Naive thymus-derived CD4-positive, alpha-beta T cell (primary cell): Measurements from ENCODE around the gene C16orf46. TPM values are rescaled to one million over a fixed set of nuclear protein-coding genes. Genes with fewer than 3 reads are reported as not detected.
"Not testable (repeated sequence)": the region's sequence is repeated elsewhere in the genome, so short reads cannot be mapped to it uniquely, and the experiment has no call there.

Experiments used
- ATAC-seq: fragments of 150-1000 bp; cut with Tn5 transposase; 2 replicates; pipeline ENCODE4 v1.10.0; 2021; ENCODE audit warnings: mild to moderate bottlenecking, moderate library complexity
- CTCF ChIA-PET: fragments of 350-600 bp; sonication (Branson Sonifier 250); formaldehyde crosslinking; loops from one replicate; lab custom pipeline; 2021; ENCODE audit warnings: antibody characterized with exemption; lab: Charles Lee
- POLR2A ChIA-PET: fragments of 350-600 bp; sonication (Branson Sonifier 250); formaldehyde crosslinking; loops from one replicate; lab custom pipeline; 2021; ENCODE audit warnings: antibody characterized with exemption, inconsistent platforms; lab: Charles Lee
- DNase-seq, 9 donors: peaks; one replicate each; pipeline versions ENCODE4 v3.0.0 to v3.0.0-alpha.2; 2020 to 2022; ENCODE audit warnings: mixed read lengths in 1 of 9
- H3K27ac ChIP-seq: one replicate; pipeline ENCODE4 v1.7.0; 2013; ENCODE audit warnings: mild to moderate bottlenecking, low read depth, low read length, moderate library complexity
- H3K27me3 ChIP-seq, 2 donors: one replicate each; pipeline ENCODE4 v1.7.0; 2013; ENCODE audit warnings: low read length in 2 of 2, mild to moderate bottlenecking in 2 of 2, moderate library complexity in 2 of 2; ENCODE audit not compliant: control insufficient read depth in 2 of 2, insufficient read depth in 2 of 2
- H3K36me3 ChIP-seq, 3 experiments: 1 replicate in 2 of 3; 2 replicates in 1 of 3; pipeline ENCODE4 v1.7.0; 2013; ENCODE audit warnings: low read length in 3 of 3, mild to moderate bottlenecking in 3 of 3, moderate library complexity in 1 of 3; ENCODE audit not compliant: insufficient read depth in 3 of 3, control insufficient read depth in 2 of 3
- H3K4me1 ChIP-seq, 2 donors: one replicate each; pipeline ENCODE4 v1.7.0; 2013; ENCODE audit warnings: low read length in 2 of 2, mild to moderate bottlenecking in 2 of 2, moderate library complexity in 1 of 2; ENCODE audit not compliant: control insufficient read depth in 2 of 2, insufficient read depth in 2 of 2
- H3K4me3 ChIP-seq: 2 replicates; pipeline ENCODE4 v1.7.0; 2013; ENCODE audit warnings: mild to moderate bottlenecking, low read length
- H3K9me3 ChIP-seq, 3 experiments: 1 replicate in 2 of 3; 2 replicates in 1 of 3; pipeline ENCODE4 v1.7.0; 2013; ENCODE audit warnings: low read length in 3 of 3; ENCODE audit not compliant: control insufficient read depth in 2 of 3
- H3K27ac Mint-ChIP-seq, 9 donors: one replicate each; pipeline ENCODE4 v1.8.0; 2020 to 2022; ENCODE audit warnings: mixed read lengths in 9 of 9, mild to moderate bottlenecking in 8 of 9, moderate library complexity in 5 of 9, inconsistent platforms in 2 of 9
- H3K27me3 Mint-ChIP-seq, 5 donors: one replicate each; pipeline ENCODE4 v1.8.0; 2021 to 2022; ENCODE audit warnings: mixed read lengths in 5 of 5, mild to moderate bottlenecking in 1 of 5
- H3K36me3 Mint-ChIP-seq, 5 donors: one replicate each; pipeline ENCODE4 v1.8.0; 2020 to 2022; ENCODE audit warnings: mixed read lengths in 5 of 5, mild to moderate bottlenecking in 3 of 5, inconsistent platforms in 1 of 5
- H3K4me1 Mint-ChIP-seq, 7 donors: one replicate each; pipeline ENCODE4 v1.8.0; 2020 to 2022; ENCODE audit warnings: mixed read lengths in 7 of 7, mild to moderate bottlenecking in 3 of 7, inconsistent platforms in 1 of 7
- H3K4me3 Mint-ChIP-seq, 10 donors: one replicate each; pipeline ENCODE4 v1.8.0; 2020 to 2022; ENCODE audit warnings: mild to moderate bottlenecking in 10 of 10, mixed read lengths in 10 of 10, moderate library complexity in 6 of 10, inconsistent platforms in 2 of 10
- H3K9me3 Mint-ChIP-seq, 11 donors: one replicate each; pipeline ENCODE4 v1.8.0; 2020 to 2022; ENCODE audit warnings: mixed read lengths in 11 of 11, mild to moderate bottlenecking in 4 of 11, inconsistent platforms in 1 of 11, moderate library complexity in 1 of 11
- intact Hi-C, 2 donors: fragments of 100-400 bp; cut with micrococcal nuclease; formaldehyde crosslinking; loops; one replicate each; pipeline ENCODE4 v1.15.1; 2023
- polyA plus RNA-seq, 2 donors: library from polyadenylated mRNA; unstranded; fragments of 300-500 nt; fragmentation: Illumina TruSeq; gene quantifications; one replicate each; pipeline ENCODE4 v1.2.3, GENCODE V29; 2021
- total RNA-seq, 6 experiments: library from RNA in 5 of 6; stranded (reverse) in 5 of 6; gene quantifications; 1 replicate in 5 of 6; 2 replicates in 1 of 6; pipeline ENCODE4 v1.2.3 and lab custom pipeline; 2021 to 2026

C16orf46 gene
- total and polyA plus RNA-seq, 7 experiments from 2014 or later: 0.24 to 2.1 (median 0.43) TPM; not detected in 1

DNA sequence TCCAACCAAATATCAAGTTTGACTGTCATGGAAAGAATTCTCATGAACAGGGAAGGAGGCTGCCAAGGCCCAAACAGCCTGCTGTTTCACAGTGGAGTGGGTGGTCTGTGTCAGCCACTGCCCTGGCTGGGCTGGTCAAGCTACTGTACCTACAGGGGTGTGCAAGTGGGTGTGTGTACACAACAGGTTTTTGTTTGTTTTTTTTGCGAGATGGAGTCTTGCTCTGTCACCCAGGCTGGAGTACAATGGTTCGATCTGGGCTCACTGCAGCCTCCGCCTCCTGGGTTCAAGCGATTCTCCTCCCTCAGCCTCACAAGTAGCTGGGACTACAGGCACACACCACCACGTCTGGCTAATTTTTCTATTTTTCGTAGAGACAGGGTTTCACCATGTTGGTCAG lies 32.2 kb upstream of the C16orf46 start:
- H3K4me1 ChIP-seq, POLR2A ChIA-PET, DNase-seq, H3K4me1 Mint-ChIP-seq, ATAC-seq, H3K27ac Mint-ChIP-seq, intact Hi-C loops, H3K9me3 ChIP-seq, CTCF ChIA-PET, H3K4me3 Mint-ChIP-seq, H3K27me3 ChIP-seq, H3K36me3 Mint-ChIP-seq, H3K36me3 ChIP-seq, H3K9me3 Mint-ChIP-seq, H3K27ac ChIP-seq, H3K4me3 ChIP-seq: not testable (repeated sequence)
- peaks cover 0 to 16% (median 4%) of the 10 kb centered on the region in 5 donors for H3K27me3 Mint-ChIP-seq

GRCh38 chr16:81107511-81107910 lies 30.5 kb upstream of the C16orf46 start:
- no peaks in the 10 kb centered on the region for H3K9me3 ChIP-seq
- peaks cover 0 to 17% (median 4%) of the 10 kb centered on the region in 5 donors for H3K27me3 Mint-ChIP-seq
- no peak for ATAC-seq
- H3K36me3 ChIP-seq: no peaks in the 10 kb centered on the region
- CTCF ChIA-PET: interaction anchor here (0.6 kb wide), 1 partner anchor 73 kb away, joined by 3 read pairs; no protein-coding TSS in a partner anchor
- no peak for DNase-seq
- H3K27ac ChIP-seq: no peak overlapping the region
- H3K4me3 Mint-ChIP-seq: no peak overlapping the region
- no peaks in the 10 kb centered on the region for H3K9me3 Mint-ChIP-seq
- H3K4me1 Mint-ChIP-seq: no peaks in the 10 kb centered on the region
- POLR2A ChIA-PET: no interaction called here
- intact Hi-C loops: no loop called here
- H3K4me1 ChIP-seq: no peaks in the 10 kb centered on the region
- no peaks in the 10 kb centered on the region for H3K27me3 ChIP-seq
- no peaks in the 10 kb centered on the region for H3K36me3 Mint-ChIP-seq
- H3K27ac Mint-ChIP-seq: no peak overlapping the region
- H3K4me3 ChIP-seq: no peak overlapping the region

GRCh38 chr16:81106826-81107503 lies 29.9 kb upstream of the C16orf46 start:
- Histone ChIP-seq H3K4me3 (no peak overlapping the region), H3K27me3 (no peaks in the 10 kb centered on the region), H3K9me3 (no peaks in the 10 kb centered on the region), H3K27ac (no peak overlapping the region), H3K4me1 (no peaks in the 10 kb centered on the region), H3K36me3 (no peaks in the 10 kb centered on the region)
- Mint-ChIP-seq H3K36me3 (no peaks in the 10 kb centered on the region), H3K27me3 (peaks cover 0 to 14% (median 4%) of the 10 kb centered on the region in 5 donors), H3K9me3 (no peaks in the 10 kb centered on the region), H3K4me1 (no peaks in the 10 kb centered on the region), H3K27ac (no peak overlapping the region), H3K4me3 (no peak overlapping the region)
- POLR2A ChIA-PET: no interaction called here
- CTCF ChIA-PET: no interaction called here
- DNase-seq (no peak), ATAC-seq (no peak)
- intact Hi-C loops: no loop called here

DNA sequence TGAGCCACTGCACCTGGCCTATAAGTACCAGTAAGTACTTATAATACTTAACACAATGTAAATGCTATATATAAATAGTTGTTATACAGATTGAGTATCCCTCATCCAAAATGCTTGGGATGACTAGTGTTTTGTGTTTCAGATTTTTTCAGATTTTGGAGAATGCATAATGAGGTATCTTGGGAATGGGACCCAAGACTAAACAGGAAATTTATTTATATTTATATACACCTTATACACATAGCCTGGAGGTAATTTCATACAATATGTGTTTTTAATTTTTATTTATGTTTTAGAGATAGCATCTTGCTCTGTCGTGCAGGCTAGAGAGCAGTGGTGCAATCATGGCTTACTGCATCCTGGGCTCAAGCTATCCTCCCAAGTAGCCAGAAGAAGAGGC lies 28.9 kb upstream of the C16orf46 start:
- Histone ChIP-seq H3K4me3 (no peak overlapping the region), H3K4me1 (no peaks in the 10 kb centered on the region), H3K36me3 (no peaks in the 10 kb centered on the region), H3K27me3 (no peaks in the 10 kb centered on the region), H3K27ac (no peak overlapping the region), H3K9me3 (no peaks in the 10 kb centered on the region)
- Mint-ChIP-seq H3K27ac (no peak overlapping the region), H3K4me3 (no peak overlapping the region), H3K27me3 (peaks cover 0 to 14% (median 4%) of the 10 kb centered on the region in 5 donors), H3K4me1 (no peaks in the 10 kb centered on the region), H3K36me3 (no peaks in the 10 kb centered on the region), H3K9me3 (no peaks in the 10 kb centered on the region)
- DNase-seq (no peak), ATAC-seq (no peak)
- ChIA-PET CTCF (no interaction called here), POLR2A (no interaction called here)
- intact Hi-C loops: no loop called here

DNA sequence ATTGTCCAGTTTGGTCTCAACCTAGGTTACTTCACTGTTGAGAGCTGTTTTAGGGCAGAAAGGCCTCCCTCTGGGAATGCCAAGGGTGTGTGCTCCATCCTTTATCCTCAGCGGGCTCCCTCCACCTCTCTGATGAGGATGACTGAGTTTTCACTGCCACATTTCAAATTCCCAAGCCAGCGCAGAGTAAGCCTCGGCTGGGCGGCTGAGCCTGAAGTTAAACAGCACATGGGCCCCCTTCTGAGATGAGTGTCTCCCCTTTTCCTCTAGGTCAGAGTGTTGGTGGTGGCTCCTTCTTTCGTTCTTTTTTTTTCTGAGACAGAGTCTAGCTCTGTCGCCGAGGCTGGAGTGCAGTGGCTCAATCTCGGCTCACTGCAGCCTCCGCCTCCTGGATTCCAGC lies 24.7 kb upstream of the C16orf46 start:
- Mint-ChIP-seq H3K27ac (no peak overlapping the region), H3K27me3 (peaks cover 0 to 4% (median 0%) of the 10 kb centered on the region in 5 donors), H3K36me3 (no peaks in the 10 kb centered on the region), H3K9me3 (peaks cover 0 to 2% (median 0%) of the 10 kb centered on the region in 11 donors), H3K4me3 (no peak overlapping the region), H3K4me1 (peaks cover 0 to 5% (median under 1%) of the 10 kb centered on the region in 7 donors)
- H3K27ac ChIP-seq: no peak overlapping the region
- H3K4me3 ChIP-seq: no peak overlapping the region
- no peaks in the 10 kb centered on the region for H3K9me3 ChIP-seq
- ChIA-PET CTCF (interaction anchor here (0.7 kb wide), 1 partner anchor 175 kb away, joined by 4 read pairs; no protein-coding TSS in a partner anchor), POLR2A (no interaction called here)
- ATAC-seq (no peak), DNase-seq (no peak)
- no peaks in the 10 kb centered on the region for H3K36me3 ChIP-seq
- no peaks in the 10 kb centered on the region for H3K27me3 ChIP-seq
- intact Hi-C loops: no loop called here
- peaks cover 0 to 4% of the 10 kb centered on the region in 2 donors for H3K4me1 ChIP-seq

DNA sequence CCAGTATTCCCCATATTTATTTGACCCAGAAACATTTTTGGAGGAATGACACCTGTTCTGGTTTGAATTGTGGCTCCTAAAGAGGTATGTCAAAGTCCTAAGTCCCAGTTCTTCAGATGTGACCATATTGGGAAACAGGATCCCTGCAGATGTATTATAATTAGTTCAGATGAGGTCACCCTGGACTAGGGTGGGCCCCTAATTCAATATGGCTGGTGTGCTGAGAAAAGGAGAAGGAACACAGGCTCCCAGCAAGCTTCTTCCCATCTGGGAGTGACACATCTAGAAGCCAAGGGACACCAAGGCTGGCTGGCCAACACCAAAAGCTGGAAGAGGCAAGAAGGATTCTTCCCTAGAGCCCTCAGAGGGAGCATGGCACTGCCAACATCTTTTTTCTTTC lies 22.9 kb upstream of the C16orf46 start:
- Mint-ChIP-seq H3K36me3 (no peaks in the 10 kb centered on the region), H3K9me3 (peaks cover 0 to 4% (median 0%) of the 10 kb centered on the region in 11 donors), H3K27me3 (peaks cover 0 to 4% (median 0%) of the 10 kb centered on the region in 5 donors), H3K4me3 (no peak overlapping the region), H3K4me1 (peaks cover 3 to 11% (median 6%) of the 10 kb centered on the region in 7 donors), H3K27ac (no peak overlapping the region)
- DNase-seq (no peak), ATAC-seq (no peak)
- intact Hi-C loops: loop anchor here (5.0 to 10.0 kb wide), 4 partner anchors 345 to 647 kb away; partner anchors contain the start of genes CMIP (in 1 of the 2) and DYNLRB2 (in 1 of the 2)
- peaks cover 0 to 6% of the 10 kb centered on the region in 2 donors for H3K4me1 ChIP-seq
- CTCF ChIA-PET: interaction anchor here (0.9 kb wide), 1 partner anchor 22 kb away, joined by 3 read pairs; no protein-coding TSS in a partner anchor
- H3K27me3 ChIP-seq: no peaks in the 10 kb centered on the region
- no peaks in the 10 kb centered on the region for H3K9me3 ChIP-seq
- H3K27ac ChIP-seq: no peak overlapping the region
- H3K36me3 ChIP-seq: no peaks in the 10 kb centered on the region
- POLR2A ChIA-PET: no interaction called here
- no peak overlapping the region for H3K4me3 ChIP-seq
